Measurements from ENCODE around the gene CNOT1.

GRCh38 chr16:58644108-58644507 lies 14.5 kb upstream of the CNOT1 start:
- TF ChIP-seq POLR2A (IDR thresholded peaks at IDR 0.05): no peak
- TF ChIP-seq CTCF (IDR thresholded peaks at IDR 0.05 in 4 of 5, conservative IDR thresholded peaks at IDR 0.05 in 1 of 5): no peak
